Measurements from ENCODE around the gene MSMB. TPM values are rescaled to one million over a fixed set of nuclear protein-coding genes. Genes with fewer than 3 reads are reported as not detected.
A peak's percentile ranks its signal among the peaks of the same experiment; 100 is the strongest.

MSMB gene
- total and polyA plus RNA-seq, 9 of the 15 experiments (the other 6 are each of a cell fraction or from before 2014, with no cell fraction given): 0.21 to 0.60 TPM; not detected in 7

DNA sequence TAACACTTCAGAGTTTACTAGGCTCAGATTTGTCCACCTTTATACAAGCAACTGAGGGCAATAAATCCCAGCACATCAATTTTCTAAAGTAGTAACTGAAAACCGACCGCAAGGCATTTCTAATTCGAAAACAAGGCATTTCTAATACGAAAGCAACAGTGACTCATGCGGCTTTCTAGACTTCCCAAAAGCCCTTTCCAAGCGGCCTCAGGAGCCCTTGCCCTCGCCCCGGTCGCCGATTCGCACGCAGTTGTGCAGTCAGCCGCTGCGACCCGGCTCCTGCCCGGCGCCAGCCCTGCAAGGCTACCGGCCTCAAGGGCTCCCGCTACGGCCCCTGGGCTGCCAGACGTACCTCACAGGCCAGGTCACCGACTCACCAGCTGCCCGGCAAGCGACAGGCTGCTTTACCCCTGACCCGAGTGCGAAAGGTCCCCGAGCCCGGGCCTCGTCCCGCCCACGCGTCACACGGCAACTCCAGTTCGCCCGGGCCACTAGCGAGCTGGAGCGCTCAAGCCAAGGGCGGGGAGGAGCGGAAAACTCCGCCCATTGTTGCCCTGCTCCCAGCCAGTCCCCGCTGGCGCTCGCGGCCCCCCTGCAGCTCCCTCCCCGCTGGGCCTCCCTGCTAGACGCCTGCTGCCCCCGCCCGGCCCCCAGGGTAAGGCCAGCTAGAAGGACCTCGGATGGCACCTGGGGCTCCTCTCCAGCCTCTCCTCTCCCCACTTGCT lies 22.9 kb downstream of the MSMB start (continued):
- TF ChIP-seq ZBTB2 (IDR thresholded peaks at IDR 0.05) (no peak), ATF7 (IDR thresholded peaks at IDR 0.05) (peak; percentile 81), THRA (IDR thresholded peaks at IDR 0.05) (no peak), GABPB1 (CRISPR knock-in tag; IDR thresholded peaks at IDR 0.05) (peak; percentile 63), ETS2 (tag; IDR thresholded peaks at IDR 0.05; ENCODE audit: borderline replicate concordance, poor library complexity, severe bottlenecking) (no peak), PYGO2 (tag; IDR thresholded peaks at IDR 0.05) (no peak), ZBTB9 (CRISPR knock-in tag; IDR thresholded peaks at IDR 0.05) (peak; percentile 81; the same call in 1 of the 2 replicates), NFE2 (IDR thresholded peaks at IDR 0.05; ENCODE audit: low read depth) (peak; percentile 4; the same call in 1 of the 2 replicates), CHD1 (IDR thresholded peaks at IDR 0.05; ENCODE audit: low read length) (peak; percentile 94), PHF21A (IDR thresholded peaks at IDR 0.05; ENCODE audit: borderline replicate concordance, low read depth) (peak; percentile 34; the same call in 1 of the 2 replicates), PRMT5 (CRISPR knock-in tag; IDR thresholded peaks at IDR 0.05) (no peak), ZNF780A (CRISPR knock-in tag; IDR thresholded peaks at IDR 0.05) (no peak), MYC (IDR thresholded peaks at IDR 0.05; ENCODE audit: low read depth, low read length) (peak; percentile 55; the same call in 1 of the 2 replicates), MYC (CRISPR knock-in tag; IDR thresholded peaks at IDR 0.05; ENCODE audit: borderline replicate concordance, low read depth) (no peak), ZBTB1 (CRISPR knock-in tag; IDR thresholded peaks at IDR 0.05; ENCODE audit: borderline replicate concordance, low read depth) (no peak), CTCF (IDR thresholded peaks at IDR 0.05 in 2 of 3, conservative IDR thresholded peaks at IDR 0.05 in 1 of 3; ENCODE audit: insufficient read depth in 2 of 3, low read depth in 1 of 3, low read length in 3 of 3) (peak; percentile 60 to 92 (median 83)), JUNB (CRISPR knock-in tag; conservative IDR thresholded peaks at IDR 0.05) (no peak)
- TF ChIP-seq, protein P1, sequence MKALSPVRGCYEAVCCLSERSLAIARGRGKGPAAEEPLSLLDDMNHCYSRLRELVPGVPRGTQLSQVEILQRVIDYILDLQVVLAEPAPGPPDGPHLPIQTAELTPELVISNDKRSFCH (CRISPR knock-in tag; IDR thresholded peaks at IDR 0.05): no peak
- TF ChIP-seq, protein P1 (tag; IDR thresholded peaks at IDR 0.05): peak; percentile 76; the same call in 1 of the 2 replicates
